Neutrophil (primary cell): ENCODE results near the gene CACNA1C.

Experiments used
- H3K27ac ChIP-seq: fragments of 200-600 bp; sonication (generic); 2 replicates; pipeline ENCODE4 v1.5.1; 2016; ENCODE audit warnings: mild to moderate bottlenecking, moderate library complexity
- H3K27me3 ChIP-seq: fragments of 200-600 bp; sonication (generic); 2 replicates; pipeline ENCODE4 v1.6.0; 2016; ENCODE audit warnings: mild to moderate bottlenecking
- H3K36me3 ChIP-seq: fragments of 200-600 bp; sonication (generic); 2 replicates; pipeline ENCODE4 v1.5.1; 2017
- H3K4me1 ChIP-seq, 2 experiments: fragments of 200-600 bp in 1 of 2; sonication (generic) in 1 of 2; 1 replicate in 1 of 2; 2 replicates in 1 of 2; pipeline versions ENCODE4 v1.5.1 to v1.6.1; 2013 to 2016; ENCODE audit warnings: low read depth in 1 of 2, low read length in 1 of 2, mild to moderate bottlenecking in 1 of 2, moderate library complexity in 1 of 2; ENCODE audit not compliant: control insufficient read depth in 1 of 2, insufficient read depth in 1 of 2
- H3K4me3 ChIP-seq, 2 experiments: fragments of 200-600 bp in 1 of 2; sonication (generic) in 1 of 2; 1 replicate in 1 of 2; 2 replicates in 1 of 2; pipeline ENCODE4 v1.5.1; 2013 to 2016; ENCODE audit warnings: low read depth in 1 of 2, low read length in 1 of 2, mild to moderate bottlenecking in 1 of 2, moderate library complexity in 1 of 2
- H3K9me3 ChIP-seq: fragments of 200-600 bp; sonication (generic); 2 replicates; pipeline ENCODE4 v1.5.1; 2016
- CTCF ChIP-seq: fragments of 200-600 bp; sonication (generic); IDR thresholded peaks from 2 replicates; pipeline ENCODE4 v1.5.1; 2016; ENCODE audit warnings: antibody characterized with exemption

The CACNA1C gene

GRCh38 chr12:2215709-2216560 lies 163.1 kb downstream of the CACNA1C start:
- no peaks in the 10 kb centered on the region for H3K36me3 ChIP-seq
- no peak overlapping the region for H3K4me3 ChIP-seq
- H3K27me3 ChIP-seq, result peaks cover 8% of the 10 kb centered on the region
- H3K27ac ChIP-seq, result no peak overlapping the region
- no peak for TF ChIP-seq CTCF
- H3K4me1 ChIP-seq, result no peaks in the 10 kb centered on the region
- no peaks in the 10 kb centered on the region for H3K9me3 ChIP-seq

GRCh38 chr12:2218706-2219105 lies 165.9 kb downstream of the CACNA1C start:
- TF ChIP-seq CTCF, result no peak
- H3K9me3 ChIP-seq, result no peaks in the 10 kb centered on the region
- no peak overlapping the region for H3K4me3 ChIP-seq
- H3K27me3 ChIP-seq, result peaks cover 4% of the 10 kb centered on the region
- H3K4me1 ChIP-seq, result no peaks in the 10 kb centered on the region
- no peak overlapping the region for H3K27ac ChIP-seq
- H3K36me3 ChIP-seq, result no peaks in the 10 kb centered on the region

GRCh38 chr12:2221030-2221621 lies 168.3 kb downstream of the CACNA1C start:
- no peaks in the 10 kb centered on the region for H3K36me3 ChIP-seq
- no peak overlapping the region for H3K4me3 ChIP-seq
- no peaks in the 10 kb centered on the region for H3K4me1 ChIP-seq
- TF ChIP-seq CTCF, result no peak
- no peaks in the 10 kb centered on the region for H3K9me3 ChIP-seq
- no peaks in the 10 kb centered on the region for H3K27me3 ChIP-seq
- no peak overlapping the region for H3K27ac ChIP-seq

- no peaks in the 10 kb centered on the region for H3K27me3 ChIP-seq
- H3K4me1 ChIP-seq, result no peaks in the 10 kb centered on the region
- H3K9me3 ChIP-seq, result no peaks in the 10 kb centered on the region
- H3K4me3 ChIP-seq, result no peak overlapping the region
- H3K27ac ChIP-seq, result no peak overlapping the region
- no peak for TF ChIP-seq CTCF
- no peaks in the 10 kb centered on the region for H3K36me3 ChIP-seq
These were observed 169.9 kb downstream of the CACNA1C start for GRCh38 chr12:2222691-2223090.

GRCh38 chr12:2224961-2225360 lies 172.2 kb downstream of the CACNA1C start:
- Histone ChIP-seq H3K36me3 (no peaks in the 10 kb centered on the region), H3K27ac (no peak overlapping the region), H3K4me1 (peaks cover 8 to 9% of the 10 kb centered on the region in 2 experiments), H3K9me3 (no peaks in the 10 kb centered on the region), H3K4me3 (no peak overlapping the region), H3K27me3 (no peaks in the 10 kb centered on the region)
- no peak for TF ChIP-seq CTCF
